Activated CD8-positive, alpha-beta T cell treated with anti-CD3 and anti-CD28 coated beads for 36 hours (primary cell): ENCODE results near the gene ZMYND8. TPM values are rescaled to one million over a fixed set of nuclear protein-coding genes. Genes with fewer than 3 reads are reported as not detected.
"Not testable (repeated sequence)": the region's sequence is repeated elsewhere in the genome, so short reads cannot be mapped to it uniquely, and the experiment has no call there.

ENCODE experiments used
- ATAC-seq: fragments of 200-7000 bp; cut with Tn5 transposase; one replicate; pipeline ENCODE4 v1.10.0; 2021; ENCODE audit warnings: mild to moderate bottlenecking, moderate library complexity
- CTCF ChIA-PET: fragments of 350-600 bp; sonication (Branson Sonifier 250); formaldehyde crosslinking; loops from one replicate; lab custom pipeline; 2021; ENCODE audit warnings: antibody characterized with exemption; lab: Charles Lee
- POLR2A ChIA-PET: fragments of 350-600 bp; sonication (Branson Sonifier 250); formaldehyde crosslinking; loops from one replicate; lab custom pipeline; 2021; ENCODE audit warnings: antibody characterized with exemption; lab: Charles Lee
- DNase-seq: peaks from one replicate; pipeline ENCODE4 v3.0.0-alpha.2; 2020
- H3K27ac Mint-ChIP-seq: one replicate; pipeline ENCODE4 v1.8.0; 2021; ENCODE audit warnings: mild to moderate bottlenecking, mixed read lengths
- H3K27me3 Mint-ChIP-seq: one replicate; pipeline ENCODE4 v1.8.0; 2021; ENCODE audit warnings: mixed read lengths
- H3K36me3 Mint-ChIP-seq: one replicate; pipeline ENCODE4 v1.8.0; 2021; ENCODE audit warnings: low read depth, mixed read lengths
- H3K4me1 Mint-ChIP-seq: one replicate; pipeline ENCODE4 v1.8.0; 2021; ENCODE audit warnings: low read depth, mixed read lengths
- H3K4me3 Mint-ChIP-seq: one replicate; pipeline ENCODE4 v1.8.0; 2021; ENCODE audit warnings: mild to moderate bottlenecking, moderate library complexity, mixed read lengths
- H3K9me3 Mint-ChIP-seq: one replicate; pipeline ENCODE4 v1.8.0; 2021; ENCODE audit warnings: mixed read lengths
- CTCF ChIP-seq: fragments of 200-600 bp; IDR thresholded peaks from one replicate; pipeline ENCODE4 v1.8.0; 2022; ENCODE audit warnings: antibody characterized with exemption, mild to moderate bottlenecking
- intact Hi-C: fragments of 100-400 bp; cut with micrococcal nuclease; formaldehyde crosslinking; loops from one replicate; pipeline ENCODE4 v1.10.0; 2022
- total RNA-seq, 2 experiments: library from RNA; stranded (reverse); gene quantifications; one replicate each; pipeline ENCODE4 v1.2.3, GENCODE V29; 2021

The ZMYND8 gene
- total RNA-seq, 2 experiments from 2014 or later = 31.9 to 33.4 TPM

- no peak for DNase-seq
- intact Hi-C loops = no loop called here
- peaks cover 6% of the 10 kb centered on the region for H3K4me1 Mint-ChIP-seq
- no peak overlapping the region for H3K27ac Mint-ChIP-seq
- no peak for TF ChIP-seq CTCF
- H3K27me3 Mint-ChIP-seq = no peaks in the 10 kb centered on the region
- no peaks in the 10 kb centered on the region for H3K9me3 Mint-ChIP-seq
- ChIA-PET POLR2A (no interaction called here), CTCF (interaction anchor here (0.9 to 1.2 kb wide), 2 partner anchors 15 to 95 kb away, joined by 4 to 5 read pairs; no protein-coding TSS in a partner anchor)
- no peak for ATAC-seq
- H3K36me3 Mint-ChIP-seq = peaks cover 53% of the 10 kb centered on the region
- H3K4me3 Mint-ChIP-seq = no peak overlapping the region
Observed at GRCh38 chr20:47289096-47289495, 67.4 kb downstream of the ZMYND8 start.

GRCh38 chr20:47288530-47288929 is 68.0 kb downstream of the ZMYND8 start:
- H3K27ac Mint-ChIP-seq, ATAC-seq, H3K4me3 Mint-ChIP-seq, intact Hi-C loops, H3K4me1 Mint-ChIP-seq, H3K9me3 Mint-ChIP-seq, DNase-seq, H3K27me3 Mint-ChIP-seq: not testable (repeated sequence)
- peaks cover 48% of the 10 kb centered on the region for H3K36me3 Mint-ChIP-seq
- POLR2A ChIA-PET = interaction anchor here (1.4 kb wide), 1 partner anchor 66 kb away, joined by 3 read pairs; no protein-coding TSS in a partner anchor
- CTCF ChIA-PET = interaction anchor here (1.6 to 1.8 kb wide), 2 partner anchors 14 to 95 kb away, joined by 4 to 10 read pairs; no protein-coding TSS in a partner anchor

GRCh38 chr20:47287609-47288144 is 68.8 kb downstream of the ZMYND8 start:
- Mint-ChIP-seq H3K4me1 (no peaks in the 10 kb centered on the region), H3K4me3 (no peak overlapping the region), H3K27ac (no peak overlapping the region), H3K27me3 (no peaks in the 10 kb centered on the region), H3K9me3 (no peaks in the 10 kb centered on the region), H3K36me3 (peaks cover 45% of the 10 kb centered on the region)
- intact Hi-C loops = no loop called here
- ATAC-seq = no peak
- DNase-seq = no peak
- ChIA-PET CTCF (interaction anchor here (1.3 to 1.8 kb wide), 4 partner anchors 13 to 333 kb away, joined by 3 to 10 read pairs (median 4); no protein-coding TSS in a partner anchor), POLR2A (interaction anchor here (1.1 to 1.4 kb wide), 3 partner anchors 30 to 68 kb away, joined by 3 to 4 read pairs (median 3); partner anchors contain the start of gene ZMYND8)
- no peak for TF ChIP-seq CTCF

- Mint-ChIP-seq H3K4me3 (no peak overlapping the region), H3K27me3 (no peaks in the 10 kb centered on the region), H3K36me3 (peaks cover 42% of the 10 kb centered on the region), H3K27ac (no peak overlapping the region), H3K9me3 (no peaks in the 10 kb centered on the region), H3K4me1 (no peaks in the 10 kb centered on the region)
- CTCF ChIA-PET = interaction anchor here (1.1 to 1.8 kb wide), 4 partner anchors 12 to 97 kb away, joined by 3 to 10 read pairs (median 4); no protein-coding TSS in a partner anchor
- POLR2A ChIA-PET = no interaction called here
- ATAC-seq = no peak
- DNase-seq = no peak
- intact Hi-C loops = no loop called here
- TF ChIP-seq CTCF = no peak
Observed at GRCh38 chr20:47286681-47287080, 69.8 kb downstream of the ZMYND8 start.

GRCh38 chr20:47285189-47285588 is 71.3 kb downstream of the ZMYND8 start:
- intact Hi-C loops = no loop called here
- Mint-ChIP-seq H3K27ac (no peak overlapping the region), H3K4me3 (no peak overlapping the region), H3K36me3 (peaks cover 43% of the 10 kb centered on the region), H3K4me1 (no peaks in the 10 kb centered on the region), H3K27me3 (no peaks in the 10 kb centered on the region), H3K9me3 (no peaks in the 10 kb centered on the region)
- no peak for TF ChIP-seq CTCF
- ATAC-seq (no peak), DNase-seq (no peak)
- ChIA-PET POLR2A (no interaction called here), CTCF (interaction anchor here (0.9 to 4.4 kb wide), 3 partner anchors 12 to 99 kb away, joined by 3 to 30 read pairs (median 3); no protein-coding TSS in a partner anchor)
